NT2/D1 (cell line): ENCODE measurements around the gene LTF.

Experiments used
- SUZ12 ChIP-seq: IDR thresholded peaks from 2 replicates; pipeline ENCODE4 v1.6.1; 2011; ENCODE audit not compliant: insufficient read length, insufficient read depth; ENCODE audit errors: extremely low read depth
- YY1 ChIP-seq: IDR thresholded peaks from 2 replicates; pipeline ENCODE4 v1.6.1; 2011; ENCODE audit not compliant: insufficient read length, insufficient read depth
- ZNF274 ChIP-seq: IDR thresholded peaks from 2 replicates; pipeline ENCODE4 v1.6.1; 2011; ENCODE audit warnings: mild to moderate bottlenecking, low read depth, low read length

DNA sequence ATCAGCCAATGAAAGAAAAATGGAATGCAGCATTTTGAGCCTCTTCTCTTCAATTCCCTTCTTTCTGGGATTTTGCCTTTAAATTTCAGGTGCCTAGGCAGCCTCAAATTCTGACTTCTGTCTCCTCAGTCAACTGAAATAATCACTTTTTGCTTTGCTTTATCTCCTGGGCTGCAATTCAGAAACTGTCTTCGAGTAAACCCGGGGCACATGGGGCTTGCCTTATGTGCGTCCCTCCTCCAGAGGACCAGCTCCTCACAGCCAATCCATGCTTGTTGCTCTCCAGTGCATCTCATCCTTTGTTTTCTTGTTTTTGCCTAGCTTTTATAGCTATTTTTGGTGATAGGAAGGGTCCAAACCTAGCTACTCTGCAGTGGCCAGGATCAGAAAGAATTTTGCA lies 41.8 kb upstream of the LTF start:
- TF ChIP-seq ZNF274 (no peak), YY1 (no peak), SUZ12 (no peak)
